IMR-90 (cell line): ENCODE results near the gene KDR. TPM values are rescaled to one million over a fixed set of nuclear protein-coding genes. Genes with fewer than 3 reads are reported as not detected.

Experiments
- ATAC-seq: fragments of 200-7000 bp; cut with Tn5 transposase; 2 replicates; pipeline ENCODE4 v1.9.1; 2020; ENCODE audit warnings: low read depth, mild to moderate bottlenecking, moderate library complexity
- BruUV-seq: library from RNA; stranded (reverse); fragments of 400-500 nt; replicated peaks from 2 replicates; lab custom pipeline; 2021; lab: Mats Ljungman, UMichigan
- CTCF ChIA-PET: fragments of 300-600 bp; formaldehyde crosslinking; extraction: SDS; loops from one replicate; lab custom pipeline; 2021; ENCODE audit warnings: antibody characterized with exemption; lab: Yijun Ruan, JAX
- POLR2A ChIA-PET: fragments of 300-600 bp; sonication (Branson Sonifier 250); formaldehyde crosslinking; loops from one replicate; lab custom pipeline; 2022; ENCODE audit warnings: antibody characterized with exemption; ENCODE audit not compliant: unreplicated experiment; lab: Charles Lee
- DNase-seq: peaks from one replicate; pipeline ENCODE4 v3.0.0; 2013
- H2AFZ ChIP-seq: replicated peaks from 2 replicates; pipeline ENCODE3; 2013; ENCODE audit warnings: low read length, mild to moderate bottlenecking; ENCODE audit not compliant: poor library complexity
- H2AK5ac ChIP-seq: 2 replicates; pipeline ENCODE4 v1.6.1; 2013; ENCODE audit warnings: low read depth, low read length, inconsistent platforms
- H2AK9ac ChIP-seq: replicated peaks from 2 replicates; pipeline ENCODE3; 2013; ENCODE audit warnings: mild to moderate bottlenecking, low read depth, low read length, moderate library complexity; ENCODE audit not compliant: poor library complexity
- H2BK120ac ChIP-seq: 2 replicates; pipeline ENCODE4 v1.6.1; 2013; ENCODE audit warnings: low read depth, low read length, inconsistent platforms
- H2BK15ac ChIP-seq: 3 replicates; pipeline ENCODE4 v1.6.1; 2013; ENCODE audit warnings: low read depth, low read length, inconsistent platforms
- H2BK20ac ChIP-seq: 2 replicates; pipeline ENCODE4 v1.6.1; 2013; ENCODE audit warnings: low read depth, mild to moderate bottlenecking, inconsistent platforms, low read length, moderate library complexity
- H2BK5ac ChIP-seq: 2 replicates; pipeline ENCODE4 v1.6.1; 2013; ENCODE audit warnings: mild to moderate bottlenecking, low read depth, low read length, inconsistent platforms; ENCODE audit not compliant: poor library complexity, severe bottlenecking
- H3K14ac ChIP-seq: replicated peaks from 2 replicates; pipeline ENCODE4 v1.6.1; 2013; ENCODE audit warnings: low read depth, low read length, inconsistent platforms
- H3K18ac ChIP-seq: 2 replicates; pipeline ENCODE4 v1.6.1; 2013; ENCODE audit warnings: low read depth, low read length, control low read depth
- H3K23ac ChIP-seq: 2 replicates; pipeline ENCODE4 v1.6.1; 2013; ENCODE audit warnings: low read depth, low read length, inconsistent platforms
- H3K27ac ChIP-seq: 2 replicates; pipeline ENCODE4 v1.5.1; 2013; ENCODE audit warnings: mild to moderate bottlenecking, control low read depth, low read length; ENCODE audit not compliant: insufficient read depth
- H3K27me3 ChIP-seq: 2 replicates; pipeline ENCODE4 v1.6.1; 2013; ENCODE audit warnings: low read length; ENCODE audit not compliant: control insufficient read depth, insufficient read depth
- H3K36me3 ChIP-seq: 2 replicates; pipeline ENCODE4 v1.6.1; 2013; ENCODE audit warnings: low read length, mixed read lengths; ENCODE audit not compliant: control insufficient read depth, insufficient read depth
- H3K4ac ChIP-seq: 2 replicates; pipeline ENCODE4 v1.6.1; 2013; ENCODE audit warnings: low read depth, low read length, inconsistent platforms
- H3K4me1 ChIP-seq: 2 replicates; pipeline ENCODE4 v1.6.1; 2013; ENCODE audit warnings: low read length, mixed read lengths; ENCODE audit not compliant: control insufficient read depth, insufficient read depth
- H3K4me2 ChIP-seq: 2 replicates; pipeline ENCODE4 v1.6.1; 2013; ENCODE audit warnings: low read depth, mild to moderate bottlenecking, control low read depth, low read length, moderate library complexity
- H3K4me3 ChIP-seq: 2 replicates; pipeline ENCODE4 v1.5.1; 2013; ENCODE audit warnings: low read depth, mild to moderate bottlenecking, control low read depth, low read length, moderate library complexity; ENCODE audit not compliant: insufficient read depth
- H3K56ac ChIP-seq: 2 replicates; pipeline ENCODE4 v1.6.1; 2013; ENCODE audit warnings: low read length, inconsistent platforms; ENCODE audit not compliant: insufficient read depth; ENCODE audit errors: extremely low read depth
- H3K79me1 ChIP-seq, 2 experiments: 2 replicates each; pipeline ENCODE4 v1.6.1; 2013; ENCODE audit warnings: low read length in 2 of 2, inconsistent platforms in 1 of 2, low read depth in 1 of 2
- H3K9ac ChIP-seq: 2 replicates; pipeline ENCODE4 v1.6.1; 2013; ENCODE audit warnings: low read depth, low read length, control low read depth
- H3K9me1 ChIP-seq: 2 replicates; pipeline ENCODE4 v1.6.1; 2013; ENCODE audit warnings: low read length, inconsistent platforms; ENCODE audit not compliant: insufficient read depth
- H3K9me3 ChIP-seq: 2 replicates; pipeline ENCODE4 v1.6.1; 2013; ENCODE audit warnings: low read length; ENCODE audit not compliant: control insufficient read depth, insufficient read depth
- H4K20me1 ChIP-seq: 2 replicates; pipeline ENCODE4 v1.6.1; 2013; ENCODE audit warnings: low read length, inconsistent platforms; ENCODE audit not compliant: insufficient read depth
- H4K5ac ChIP-seq: 2 replicates; pipeline ENCODE4 v1.6.1; 2013; ENCODE audit warnings: mild to moderate bottlenecking, low read depth, low read length, control low read depth
- H4K8ac ChIP-seq, 2 experiments: 2 replicates each; pipeline ENCODE4 v1.6.1; 2013; ENCODE audit warnings: low read depth in 2 of 2, low read length in 2 of 2, control low read depth in 1 of 2, inconsistent platforms in 1 of 2
- H4K91ac ChIP-seq: 2 replicates; pipeline ENCODE4 v1.6.1; 2013; ENCODE audit warnings: low read depth, low read length, inconsistent platforms; ENCODE audit not compliant: insufficient read depth
- BHLHE40 ChIP-seq: fragments of 150-350 bp; IDR thresholded peaks from 2 replicates; pipeline ENCODE4 v1.6.1; 2016; ENCODE audit warnings: mild to moderate bottlenecking, low read depth, low read length
- CHD1 ChIP-seq: IDR thresholded peaks from 2 replicates; pipeline ENCODE4 v1.6.1; 2012; ENCODE audit warnings: low read depth, low read length, improper control_type of control experiment
- MAFK ChIP-seq: IDR thresholded peaks from 2 replicates; pipeline ENCODE4 v1.6.1; 2012; ENCODE audit warnings: low read depth, low read length, improper control_type of control experiment
- MAZ ChIP-seq: IDR thresholded peaks from 2 replicates; pipeline ENCODE4 v1.6.1; 2012; ENCODE audit warnings: low read depth, mild to moderate bottlenecking, low read length, improper control_type of control experiment, moderate library complexity, borderline replicate concordance
- MXI1 ChIP-seq: IDR thresholded peaks from 2 replicates; pipeline ENCODE4 v1.6.1; 2012; ENCODE audit warnings: low read depth, mild to moderate bottlenecking, low read length, moderate library complexity, borderline replicate concordance
- POLR2A ChIP-seq: IDR thresholded peaks from 2 replicates; pipeline ENCODE4 v1.6.1; 2012; ENCODE audit warnings: mild to moderate bottlenecking, low read depth, low read length
- RAD21 ChIP-seq: IDR thresholded peaks from 2 replicates; pipeline ENCODE4 v1.6.1; 2012; ENCODE audit warnings: low read length, improper control_type of control experiment
- RCOR1 ChIP-seq: IDR thresholded peaks from 2 replicates; pipeline ENCODE4 v1.6.1; 2012; ENCODE audit warnings: mild to moderate bottlenecking, low read length, improper control_type of control experiment; ENCODE audit not compliant: insufficient replicate concordance
- SMC3 ChIP-seq: fragments of 150-350 bp; IDR thresholded peaks from 2 replicates; pipeline ENCODE4 v1.6.1; 2016; ENCODE audit warnings: low read depth, mild to moderate bottlenecking, antibody characterized with exemption, low read length, moderate library complexity
- WGBS, 2 experiments: methylation state at CpG; one replicate each; pipeline versions ENCODE4 v1.1.5 to v1.1.7; 2013; ENCODE audit warnings: missing lambda C conversion rate in 2 of 2; ENCODE audit not compliant: insufficient read length in 1 of 2; ENCODE audit errors: extremely low coverage in 2 of 2; 5-methylcytosine and 5-hydroxymethylcytosine counted together
- dilution Hi-C: fragments of 300-500 bp; cut with HindIII; formaldehyde crosslinking; loops from one replicate; pipeline ENCODE4 v1.14.3; 2018; ENCODE audit warnings: low sequenced_read_pairs; ENCODE audit not compliant: unreplicated experiment
- in situ Hi-C: fragments of 300-500 bp; cut with MboI; formaldehyde crosslinking; loops from 3 replicates; pipeline ENCODE4 v1.14.3; 2019; ENCODE audit warnings: low sequenced_read_pairs, inconsistent platforms, mixed read lengths
- intact Hi-C: fragments of 100-400 bp; cut with micrococcal nuclease; formaldehyde crosslinking; loops from 2 replicates; pipeline ENCODE4 v1.10.0; 2022
- polyA plus RNA-seq, 3 experiments: library from polyadenylated mRNA; depleted of rRNA; stranded (reverse); fragments of >200 nt; gene quantifications; 2 replicates each; pipeline ENCODE4 v1.2.3, GENCODE V29; 2012; ENCODE audit warnings: low replicate concordance in 1 of 3
- total RNA-seq: library from RNA; depleted of rRNA; stranded (reverse); fragments of >200 nt; gene quantifications from 2 replicates; pipeline ENCODE4 v1.2.3, GENCODE V29; 2012

The KDR gene
- total and polyA plus RNA-seq, 2 of the 4 experiments (the other 2 are of a cell fraction) = not detected

GRCh38 chr4:55096045-55096444, 29.4 kb downstream of the KDR start:
- Histone ChIP-seq H2AK5ac (no peak overlapping the region), H3K4me1 (no peaks in the 10 kb centered on the region), H3K4me3 (no peak overlapping the region), H4K91ac (no peak overlapping the region), H3K23ac (no peak overlapping the region), H3K4me2 (no peak overlapping the region), H3K18ac (no peak overlapping the region), H3K79me1 (no peaks in the 10 kb centered on the region), H3K4ac (no peak overlapping the region), H3K36me3 (no peaks in the 10 kb centered on the region), H2AK9ac (no peak overlapping the region), H3K9ac (no peak overlapping the region), H3K9me1 (no peaks in the 10 kb centered on the region), H2BK15ac (no peak overlapping the region), H3K27me3 (no peaks in the 10 kb centered on the region), H4K5ac (no peak overlapping the region), H4K20me1 (no peaks in the 10 kb centered on the region), H3K27ac (no peak overlapping the region), H2BK20ac (no peak overlapping the region), H3K14ac (no peak overlapping the region), H3K56ac (no peak overlapping the region), H3K9me3 (no peaks in the 10 kb centered on the region), H2BK120ac (no peak overlapping the region), H4K8ac (no peak overlapping the region), H2AFZ (no peak overlapping the region), H2BK5ac (no peak overlapping the region)
- in situ Hi-C loops (no loop called here), dilution Hi-C loops (no loop called here), intact Hi-C loops (no loop called here)
- BruUV-seq = no TSS peak
- TF ChIP-seq RCOR1 (no peak), MAFK (no peak), BHLHE40 (no peak), MXI1 (no peak), MAZ (no peak), RAD21 (no peak), SMC3 (no peak), POLR2A (no peak), CHD1 (no peak)
- CTCF ChIA-PET = no interaction called here
- POLR2A ChIA-PET = no interaction called here
- ATAC-seq = no peak
- DNase-seq = no peak
- WGBS, 2 experiments = no CpG with 5 or more reads among the region's 3 CpGs
